Measurements from ENCODE around the gene C5orf52.

DNA sequence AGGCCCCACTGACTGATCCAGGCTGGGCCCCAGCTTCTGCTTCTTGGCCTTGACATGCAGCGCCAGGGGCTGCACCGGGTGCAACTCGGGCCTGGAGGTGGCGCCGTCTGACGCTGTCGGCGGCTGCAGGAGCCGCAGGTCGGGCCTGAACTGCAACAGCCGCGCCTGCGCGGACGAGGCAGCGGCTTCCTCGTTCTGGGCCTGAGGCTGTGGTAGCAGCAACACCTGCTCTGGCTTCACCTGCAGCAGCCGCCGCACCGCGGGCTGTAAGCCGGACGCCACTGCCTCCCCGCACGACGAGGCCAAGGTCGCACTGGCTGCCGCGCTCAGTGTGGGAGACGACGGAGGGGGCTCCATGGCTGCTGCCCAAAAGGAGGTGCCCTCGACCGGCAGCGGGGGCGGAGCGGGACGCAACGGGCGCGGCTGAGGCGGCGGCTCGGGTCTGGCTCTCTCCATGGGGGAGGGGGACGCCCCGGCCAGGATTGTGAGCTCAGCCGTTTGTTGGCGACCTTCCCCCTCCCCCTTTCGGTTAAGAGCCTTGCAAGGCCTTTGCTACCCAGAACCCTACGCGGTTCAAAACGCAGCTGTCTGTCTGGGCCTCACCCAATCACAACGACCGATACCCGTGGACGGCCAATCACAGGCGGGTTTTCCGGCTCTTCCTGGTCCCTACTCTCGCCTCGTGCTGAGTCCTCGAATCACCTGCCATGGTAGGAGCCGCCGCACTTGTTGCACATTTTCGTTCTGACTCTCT lies 19.5 kb upstream of the C5orf52 start:
- TF ChIP-seq, protein P1, sequence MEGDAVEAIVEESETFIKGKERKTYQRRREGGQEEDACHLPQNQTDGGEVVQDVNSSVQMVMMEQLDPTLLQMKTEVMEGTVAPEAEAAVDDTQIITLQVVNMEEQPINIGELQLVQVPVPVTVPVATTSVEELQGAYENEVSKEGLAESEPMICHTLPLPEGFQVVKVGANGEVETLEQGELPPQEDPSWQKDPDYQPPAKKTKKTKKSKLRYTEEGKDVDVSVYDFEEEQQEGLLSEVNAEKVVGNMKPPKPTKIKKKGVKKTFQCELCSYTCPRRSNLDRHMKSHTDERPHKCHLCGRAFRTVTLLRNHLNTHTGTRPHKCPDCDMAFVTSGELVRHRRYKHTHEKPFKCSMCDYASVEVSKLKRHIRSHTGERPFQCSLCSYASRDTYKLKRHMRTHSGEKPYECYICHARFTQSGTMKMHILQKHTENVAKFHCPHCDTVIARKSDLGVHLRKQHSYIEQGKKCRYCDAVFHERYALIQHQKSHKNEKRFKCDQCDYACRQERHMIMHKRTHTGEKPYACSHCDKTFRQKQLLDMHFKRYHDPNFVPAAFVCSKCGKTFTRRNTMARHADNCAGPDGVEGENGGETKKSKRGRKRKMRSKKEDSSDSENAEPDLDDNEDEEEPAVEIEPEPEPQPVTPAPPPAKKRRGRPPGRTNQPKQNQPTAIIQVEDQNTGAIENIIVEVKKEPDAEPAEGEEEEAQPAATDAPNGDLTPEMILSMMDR (IDR thresholded peaks at IDR 0.05), result no peak
- TF ChIP-seq POLR2A (IDR thresholded peaks at IDR 0.05), result no peak
